Activated naive CD8-positive, alpha-beta T cell (primary cell): Measurements from ENCODE around the gene CACYBP.

Source experiments
- H3K27ac Mint-ChIP-seq: one replicate; pipeline ENCODE4 v1.8.0; 2021; ENCODE audit warnings: mixed read lengths
- H3K27me3 Mint-ChIP-seq: one replicate; pipeline ENCODE4 v1.8.0; 2021; ENCODE audit warnings: mixed read lengths
- H3K36me3 Mint-ChIP-seq: one replicate; pipeline ENCODE4 v1.8.0; 2021; ENCODE audit warnings: mixed read lengths
- H3K4me1 Mint-ChIP-seq: one replicate; pipeline ENCODE4 v1.8.0; 2021; ENCODE audit warnings: low read depth, mixed read lengths
- H3K4me3 Mint-ChIP-seq: one replicate; pipeline ENCODE4 v1.8.0; 2021; ENCODE audit warnings: mild to moderate bottlenecking, mixed read lengths
- H3K9me3 Mint-ChIP-seq: one replicate; pipeline ENCODE4 v1.8.0; 2021; ENCODE audit warnings: low read depth, mixed read lengths

The CACYBP gene

GRCh38 chr1:174990382-174990999 lies 9.3 kb upstream of the CACYBP start:
- peak overlapping the region; percentile 88 for H3K27ac Mint-ChIP-seq
- H3K4me1 Mint-ChIP-seq, result peaks cover 26% of the 10 kb centered on the region
- H3K27me3 Mint-ChIP-seq, result no peaks in the 10 kb centered on the region
- peaks cover 8% of the 10 kb centered on the region for H3K36me3 Mint-ChIP-seq
- peak overlapping the region; percentile 73 for H3K4me3 Mint-ChIP-seq
- H3K9me3 Mint-ChIP-seq, result no peaks in the 10 kb centered on the region

GRCh38 chr1:174991473-174991872 lies 8.3 kb upstream of the CACYBP start:
- Mint-ChIP-seq H3K9me3 (no peaks in the 10 kb centered on the region), H3K27ac (no peak overlapping the region), H3K27me3 (no peaks in the 10 kb centered on the region), H3K4me3 (no peak overlapping the region), H3K4me1 (peaks cover 27% of the 10 kb centered on the region), H3K36me3 (peaks cover 7% of the 10 kb centered on the region)

GRCh38 chr1:174995121-174995520 lies 4.6 kb upstream of the CACYBP start:
- H3K4me1 Mint-ChIP-seq, result peaks cover 24% of the 10 kb centered on the region
- H3K27ac Mint-ChIP-seq, result no peak overlapping the region
- no peak overlapping the region for H3K4me3 Mint-ChIP-seq
- H3K27me3 Mint-ChIP-seq, result no peaks in the 10 kb centered on the region
- H3K9me3 Mint-ChIP-seq, result no peaks in the 10 kb centered on the region
- no peaks in the 10 kb centered on the region for H3K36me3 Mint-ChIP-seq

- no peaks in the 10 kb centered on the region for H3K9me3 Mint-ChIP-seq
- no peak overlapping the region for H3K4me3 Mint-ChIP-seq
- H3K27me3 Mint-ChIP-seq, result no peaks in the 10 kb centered on the region
- no peak overlapping the region for H3K27ac Mint-ChIP-seq
- H3K4me1 Mint-ChIP-seq, result peaks cover 19% of the 10 kb centered on the region
- no peaks in the 10 kb centered on the region for H3K36me3 Mint-ChIP-seq
These were observed 3.8 kb upstream of the CACYBP start for GRCh38 chr1:174995916-174996315.

- Mint-ChIP-seq H3K27me3 (no peaks in the 10 kb centered on the region), H3K9me3 (no peaks in the 10 kb centered on the region), H3K36me3 (no peaks in the 10 kb centered on the region), H3K27ac (no peak overlapping the region), H3K4me3 (no peak overlapping the region), H3K4me1 (peaks cover 22% of the 10 kb centered on the region)
These were observed 3.3 kb upstream of the CACYBP start for GRCh38 chr1:174996476-174996875.

- Mint-ChIP-seq H3K27ac (peak overlapping the region; percentile 56), H3K36me3 (peaks cover 2% of the 10 kb centered on the region), H3K4me1 (peaks cover 26% of the 10 kb centered on the region), H3K27me3 (no peaks in the 10 kb centered on the region), H3K9me3 (no peaks in the 10 kb centered on the region), H3K4me3 (no peak overlapping the region)
These were observed 2.7 kb upstream of the CACYBP start for GRCh38 chr1:174997041-174997440.

GRCh38 chr1:174998569-174999215 lies 1.1 kb upstream of the CACYBP start:
- no peaks in the 10 kb centered on the region for H3K27me3 Mint-ChIP-seq
- no peak overlapping the region for H3K4me3 Mint-ChIP-seq
- H3K9me3 Mint-ChIP-seq, result no peaks in the 10 kb centered on the region
- no peak overlapping the region for H3K27ac Mint-ChIP-seq
- peaks cover 40% of the 10 kb centered on the region for H3K4me1 Mint-ChIP-seq
- peaks cover 5% of the 10 kb centered on the region for H3K36me3 Mint-ChIP-seq

- no peak overlapping the region for H3K27ac Mint-ChIP-seq
- no peak overlapping the region for H3K4me3 Mint-ChIP-seq
- no peaks in the 10 kb centered on the region for H3K9me3 Mint-ChIP-seq
- peaks cover 45% of the 10 kb centered on the region for H3K4me1 Mint-ChIP-seq
- peaks cover 6% of the 10 kb centered on the region for H3K36me3 Mint-ChIP-seq
- no peaks in the 10 kb centered on the region for H3K27me3 Mint-ChIP-seq
These were observed 371 bp upstream of the CACYBP start for GRCh38 chr1:174999216-174999935.

GRCh38 chr1:175000697-175001187 lies 995 bp downstream of the CACYBP start:
- peaks cover 9% of the 10 kb centered on the region for H3K36me3 Mint-ChIP-seq
- no peaks in the 10 kb centered on the region for H3K9me3 Mint-ChIP-seq
- H3K27me3 Mint-ChIP-seq, result no peaks in the 10 kb centered on the region
- peaks cover 53% of the 10 kb centered on the region for H3K4me1 Mint-ChIP-seq
- H3K4me3 Mint-ChIP-seq, result no peak overlapping the region
- peak overlapping the region; percentile 88 for H3K27ac Mint-ChIP-seq

GRCh38 chr1:175002910-175003517 lies 3.3 kb downstream of the CACYBP start:
- H3K36me3 Mint-ChIP-seq, result peaks cover 11% of the 10 kb centered on the region
- peak overlapping the region; percentile 28 for H3K27ac Mint-ChIP-seq
- no peaks in the 10 kb centered on the region for H3K27me3 Mint-ChIP-seq
- H3K9me3 Mint-ChIP-seq, result no peaks in the 10 kb centered on the region
- peaks cover 51% of the 10 kb centered on the region for H3K4me1 Mint-ChIP-seq
- peak overlapping the region; percentile 46 for H3K4me3 Mint-ChIP-seq

- peaks cover 51% of the 10 kb centered on the region for H3K4me1 Mint-ChIP-seq
- peak overlapping the region; percentile 28 for H3K4me3 Mint-ChIP-seq
- H3K27me3 Mint-ChIP-seq, result no peaks in the 10 kb centered on the region
- peaks cover 13% of the 10 kb centered on the region for H3K36me3 Mint-ChIP-seq
- H3K27ac Mint-ChIP-seq, result peak overlapping the region; percentile 28
- no peaks in the 10 kb centered on the region for H3K9me3 Mint-ChIP-seq
These were observed 3.8 kb downstream of the CACYBP start for GRCh38 chr1:175003521-175003920.

GRCh38 chr1:175005085-175005783 lies 5.5 kb downstream of the CACYBP start:
- peaks cover 16% of the 10 kb centered on the region for H3K36me3 Mint-ChIP-seq
- H3K27ac Mint-ChIP-seq, result peak overlapping the region; percentile 9
- peaks cover 55% of the 10 kb centered on the region for H3K4me1 Mint-ChIP-seq
- H3K4me3 Mint-ChIP-seq, result peak overlapping the region; percentile 33
- H3K9me3 Mint-ChIP-seq, result no peaks in the 10 kb centered on the region
- no peaks in the 10 kb centered on the region for H3K27me3 Mint-ChIP-seq

GRCh38 chr1:175009532-175009931 lies 9.8 kb downstream of the CACYBP start:
- Mint-ChIP-seq H3K36me3 (peaks cover 18% of the 10 kb centered on the region), H3K27ac (peak overlapping the region; percentile 58), H3K9me3 (no peaks in the 10 kb centered on the region), H3K27me3 (no peaks in the 10 kb centered on the region), H3K4me1 (peaks cover 21% of the 10 kb centered on the region), H3K4me3 (no peak overlapping the region)

- H3K27me3 Mint-ChIP-seq, result no peaks in the 10 kb centered on the region
- peaks cover 14% of the 10 kb centered on the region for H3K36me3 Mint-ChIP-seq
- H3K4me1 Mint-ChIP-seq, result peaks cover 6% of the 10 kb centered on the region
- no peaks in the 10 kb centered on the region for H3K9me3 Mint-ChIP-seq
- peak overlapping the region; percentile 64 for H3K27ac Mint-ChIP-seq
- H3K4me3 Mint-ChIP-seq, result no peak overlapping the region
These were observed 13.7 kb downstream of the CACYBP start for GRCh38 chr1:175013445-175013844.
